Measurements from ENCODE around the gene ADAM19.

The ADAM19 gene

GRCh38 chr5:157575381-157576020 is at the start of gene ADAM19:
ADAM19 (minus strand) TSS chr5:157575775; CDS start chr5:157575696, 79 bp downstream.
- Histone ChIP-seq H3K27ac (ENCODE audit: low read length) (no peak within 1 kb of the TSS), H3K27me3 (ENCODE audit: control insufficient read depth, insufficient read depth, low read length) (peaks cover 4% of the 10 kb centered on the region), H3K9me3 (ENCODE audit: control insufficient read depth, insufficient read depth, low read length) (no peaks in the 10 kb centered on the region), H3K4me3 (ENCODE audit: low read length) (peak within 1 kb of the TSS; percentile 87), H3K4me1 (ENCODE audit: control insufficient read depth, insufficient read depth, low read length) (peaks cover 3% of the 10 kb centered on the region; the same call in 1 of the 2 replicates), H3K36me3 (ENCODE audit: control insufficient read depth, insufficient read depth, low read length) (no peaks in the 10 kb centered on the region)
- no CpG with 5 or more reads among the region's 63 CpGs for WGBS (ENCODE audit: insufficient coverage, insufficient read length)
- no peak for DNase-seq (ENCODE audit: low read depth, low spot score)

GRCh38 chr5:157624144-157624543 is 48.6 kb upstream of the ADAM19 start:
- Histone ChIP-seq H3K27me3 (ENCODE audit: control insufficient read depth, insufficient read depth, low read length) (no peaks in the 10 kb centered on the region), H3K9me3 (ENCODE audit: control insufficient read depth, insufficient read depth, low read length) (no peaks in the 10 kb centered on the region), H3K27ac (ENCODE audit: low read length) (no peak overlapping the region), H3K4me1 (ENCODE audit: control insufficient read depth, insufficient read depth, low read length) (no peaks in the 10 kb centered on the region), H3K36me3 (ENCODE audit: control insufficient read depth, insufficient read depth, low read length) (no peaks in the 10 kb centered on the region), H3K4me3 (ENCODE audit: low read length) (no peak overlapping the region)
- no peak for DNase-seq (ENCODE audit: low read depth, low spot score)
- WGBS (ENCODE audit: insufficient coverage, insufficient read length) = no CpG with 5 or more reads among the region's 2 CpGs

GRCh38 chr5:157620776-157621175 is 45.2 kb upstream of the ADAM19 start:
- Histone ChIP-seq H3K36me3 (ENCODE audit: control insufficient read depth, insufficient read depth, low read length) (no peaks in the 10 kb centered on the region), H3K27me3 (ENCODE audit: control insufficient read depth, insufficient read depth, low read length) (no peaks in the 10 kb centered on the region), H3K4me1 (ENCODE audit: control insufficient read depth, insufficient read depth, low read length) (no peaks in the 10 kb centered on the region), H3K4me3 (ENCODE audit: low read length) (no peak overlapping the region), H3K27ac (ENCODE audit: low read length) (no peak overlapping the region), H3K9me3 (ENCODE audit: control insufficient read depth, insufficient read depth, low read length) (no peaks in the 10 kb centered on the region)
- no peak for DNase-seq (ENCODE audit: low read depth, low spot score)

- H3K9me3 ChIP-seq (ENCODE audit: control insufficient read depth, insufficient read depth, low read length) = no peaks in the 10 kb centered on the region
- no peak overlapping the region for H3K4me3 ChIP-seq (ENCODE audit: low read length)
- H3K27ac ChIP-seq (ENCODE audit: low read length) = no peak overlapping the region
- no peaks in the 10 kb centered on the region for H3K36me3 ChIP-seq (ENCODE audit: control insufficient read depth, insufficient read depth, low read length)
- no peak for DNase-seq (ENCODE audit: low read depth, low spot score)
- H3K4me1 ChIP-seq (ENCODE audit: control insufficient read depth, insufficient read depth, low read length) = no peaks in the 10 kb centered on the region
- no CpG with 5 or more reads among the region's 8 CpGs for WGBS (ENCODE audit: insufficient coverage, insufficient read length)
- no peaks in the 10 kb centered on the region for H3K27me3 ChIP-seq (ENCODE audit: control insufficient read depth, insufficient read depth, low read length)
Observed at GRCh38 chr5:157618191-157618765, 42.7 kb upstream of the ADAM19 start.

- no peak for DNase-seq (ENCODE audit: low read depth, low spot score)
- Histone ChIP-seq H3K4me1 (ENCODE audit: control insufficient read depth, insufficient read depth, low read length) (no peaks in the 10 kb centered on the region), H3K4me3 (ENCODE audit: low read length) (no peak overlapping the region), H3K27me3 (ENCODE audit: control insufficient read depth, insufficient read depth, low read length) (no peaks in the 10 kb centered on the region), H3K9me3 (ENCODE audit: control insufficient read depth, insufficient read depth, low read length) (no peaks in the 10 kb centered on the region), H3K36me3 (ENCODE audit: control insufficient read depth, insufficient read depth, low read length) (no peaks in the 10 kb centered on the region), H3K27ac (ENCODE audit: low read length) (no peak overlapping the region)
- no CpG with 5 or more reads among the region's 4 CpGs for WGBS (ENCODE audit: insufficient coverage, insufficient read length)
Observed at GRCh38 chr5:157616785-157617184, 41.2 kb upstream of the ADAM19 start.

- H3K36me3 ChIP-seq (ENCODE audit: control insufficient read depth, insufficient read depth, low read length) = no peaks in the 10 kb centered on the region
- H3K4me3 ChIP-seq (ENCODE audit: low read length) = no peak overlapping the region
- H3K27me3 ChIP-seq (ENCODE audit: control insufficient read depth, insufficient read depth, low read length) = no peaks in the 10 kb centered on the region
- no peaks in the 10 kb centered on the region for H3K4me1 ChIP-seq (ENCODE audit: control insufficient read depth, insufficient read depth, low read length)
- no peaks in the 10 kb centered on the region for H3K9me3 ChIP-seq (ENCODE audit: control insufficient read depth, insufficient read depth, low read length)
- no peak for DNase-seq (ENCODE audit: low read depth, low spot score)
- H3K27ac ChIP-seq (ENCODE audit: low read length) = no peak overlapping the region
- WGBS (ENCODE audit: insufficient coverage, insufficient read length) = no CpG with 5 or more reads among the region's 11 CpGs
Observed at GRCh38 chr5:157613385-157614245, 38.0 kb upstream of the ADAM19 start.

GRCh38 chr5:157612581-157612980 is 37.0 kb upstream of the ADAM19 start:
- Histone ChIP-seq H3K4me1 (ENCODE audit: control insufficient read depth, insufficient read depth, low read length) (no peaks in the 10 kb centered on the region), H3K27me3 (ENCODE audit: control insufficient read depth, insufficient read depth, low read length) (no peaks in the 10 kb centered on the region), H3K27ac (ENCODE audit: low read length) (no peak overlapping the region), H3K36me3 (ENCODE audit: control insufficient read depth, insufficient read depth, low read length) (no peaks in the 10 kb centered on the region), H3K4me3 (ENCODE audit: low read length) (no peak overlapping the region), H3K9me3 (ENCODE audit: control insufficient read depth, insufficient read depth, low read length) (no peaks in the 10 kb centered on the region)
- DNase-seq (ENCODE audit: low read depth, low spot score) = no peak
- WGBS (ENCODE audit: insufficient coverage, insufficient read length) = no CpG with 5 or more reads among the region's 5 CpGs

GRCh38 chr5:157611571-157612476 is 36.2 kb upstream of the ADAM19 start:
- Histone ChIP-seq H3K27me3 (ENCODE audit: control insufficient read depth, insufficient read depth, low read length) (no peaks in the 10 kb centered on the region), H3K27ac (ENCODE audit: low read length) (no peak overlapping the region), H3K4me3 (ENCODE audit: low read length) (no peak overlapping the region), H3K9me3 (ENCODE audit: control insufficient read depth, insufficient read depth, low read length) (no peaks in the 10 kb centered on the region), H3K4me1 (ENCODE audit: control insufficient read depth, insufficient read depth, low read length) (no peaks in the 10 kb centered on the region), H3K36me3 (ENCODE audit: control insufficient read depth, insufficient read depth, low read length) (no peaks in the 10 kb centered on the region)
- no peak for DNase-seq (ENCODE audit: low read depth, low spot score)
- no CpG with 5 or more reads among the region's 10 CpGs for WGBS (ENCODE audit: insufficient coverage, insufficient read length)

GRCh38 chr5:157610990-157611389 is 35.4 kb upstream of the ADAM19 start:
- Histone ChIP-seq H3K9me3 (ENCODE audit: control insufficient read depth, insufficient read depth, low read length) (no peaks in the 10 kb centered on the region), H3K4me3 (ENCODE audit: low read length) (no peak overlapping the region), H3K4me1 (ENCODE audit: control insufficient read depth, insufficient read depth, low read length) (no peaks in the 10 kb centered on the region), H3K27me3 (ENCODE audit: control insufficient read depth, insufficient read depth, low read length) (no peaks in the 10 kb centered on the region), H3K36me3 (ENCODE audit: control insufficient read depth, insufficient read depth, low read length) (no peaks in the 10 kb centered on the region), H3K27ac (ENCODE audit: low read length) (no peak overlapping the region)
- no CpG with 5 or more reads among the region's 5 CpGs for WGBS (ENCODE audit: insufficient coverage, insufficient read length)
- DNase-seq (ENCODE audit: low read depth, low spot score) = no peak

- no peaks in the 10 kb centered on the region for H3K27me3 ChIP-seq (ENCODE audit: control insufficient read depth, insufficient read depth, low read length)
- no peaks in the 10 kb centered on the region for H3K36me3 ChIP-seq (ENCODE audit: control insufficient read depth, insufficient read depth, low read length)
- WGBS (ENCODE audit: insufficient coverage, insufficient read length) = no CpG with 5 or more reads among the region's 8 CpGs
- no peaks in the 10 kb centered on the region for H3K9me3 ChIP-seq (ENCODE audit: control insufficient read depth, insufficient read depth, low read length)
- no peak overlapping the region for H3K27ac ChIP-seq (ENCODE audit: low read length)
- no peaks in the 10 kb centered on the region for H3K4me1 ChIP-seq (ENCODE audit: control insufficient read depth, insufficient read depth, low read length)
- DNase-seq (ENCODE audit: low read depth, low spot score) = no peak
- H3K4me3 ChIP-seq (ENCODE audit: low read length) = no peak overlapping the region
Observed at GRCh38 chr5:157608972-157609565, 33.5 kb upstream of the ADAM19 start.

Measured in iPS DF 6.9 (cell line).